Inflammatory macrophage treated with lipopolysaccharide for 1 hour (primary cell): ENCODE data around the gene ZNF618.
A peak's percentile ranks its signal among the peaks of the same experiment; 100 is the strongest.
"Not testable (repeated sequence)": the region's sequence is repeated elsewhere in the genome, so short reads cannot be mapped to it uniquely, and the experiment has no call there.

Experiments
- DNase-seq, 2 donors: peaks; one replicate each; pipeline ENCODE4 v3.0.0-alpha.2; 2020 to 2022

The ZNF618 gene

DNA sequence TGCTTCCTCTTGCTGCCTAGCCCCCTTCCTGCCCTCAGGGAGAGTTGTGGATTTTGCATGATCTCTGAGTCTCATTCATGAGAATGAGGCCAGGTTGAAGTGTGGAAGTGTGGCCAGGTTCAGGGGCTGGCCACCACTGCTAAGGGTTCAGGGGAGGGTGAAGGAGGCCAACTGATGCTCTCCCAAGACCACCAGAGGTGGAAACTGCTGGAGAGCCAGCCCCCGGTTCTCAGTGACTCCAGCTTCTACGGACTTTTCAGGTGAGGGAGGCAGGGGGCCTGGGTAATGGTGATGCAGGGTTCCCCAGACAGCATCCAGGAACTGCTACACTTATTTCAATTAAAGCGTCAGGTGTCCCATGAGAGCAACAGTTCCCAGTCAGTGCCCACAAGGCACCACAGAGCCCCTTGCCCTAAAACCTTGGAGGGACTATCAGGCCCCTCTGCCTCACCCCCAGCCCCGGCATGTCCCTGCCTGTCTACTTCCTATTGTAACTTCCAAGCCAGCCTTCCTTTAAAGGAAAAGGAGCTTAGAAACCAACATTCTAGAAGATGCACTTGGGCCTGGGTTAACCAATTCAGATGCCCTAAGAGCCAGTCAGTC is 151.9 kb downstream of the ZNF618 start:
- DNase-seq = no peak

DNA sequence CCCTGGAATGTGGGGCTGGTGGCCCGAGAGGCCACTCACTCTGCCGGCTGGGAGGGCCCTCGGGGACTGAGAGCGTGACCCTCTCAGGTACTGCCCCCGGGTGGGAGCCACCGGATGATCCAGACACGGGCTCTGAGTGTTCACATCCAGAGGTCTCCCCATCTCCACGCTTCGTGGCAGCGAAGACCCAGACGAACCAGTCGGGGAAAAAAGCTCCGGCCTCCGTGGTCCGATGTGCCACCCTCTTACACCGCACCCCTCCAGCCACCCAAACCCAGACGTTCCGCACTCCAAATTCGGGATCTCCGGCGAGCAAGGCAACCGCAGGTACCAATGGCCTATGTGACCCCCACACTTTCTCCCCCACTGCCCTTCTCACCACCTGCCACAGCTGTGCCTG is 152.5 kb downstream of the ZNF618 start:
- no peak for DNase-seq

DNA sequence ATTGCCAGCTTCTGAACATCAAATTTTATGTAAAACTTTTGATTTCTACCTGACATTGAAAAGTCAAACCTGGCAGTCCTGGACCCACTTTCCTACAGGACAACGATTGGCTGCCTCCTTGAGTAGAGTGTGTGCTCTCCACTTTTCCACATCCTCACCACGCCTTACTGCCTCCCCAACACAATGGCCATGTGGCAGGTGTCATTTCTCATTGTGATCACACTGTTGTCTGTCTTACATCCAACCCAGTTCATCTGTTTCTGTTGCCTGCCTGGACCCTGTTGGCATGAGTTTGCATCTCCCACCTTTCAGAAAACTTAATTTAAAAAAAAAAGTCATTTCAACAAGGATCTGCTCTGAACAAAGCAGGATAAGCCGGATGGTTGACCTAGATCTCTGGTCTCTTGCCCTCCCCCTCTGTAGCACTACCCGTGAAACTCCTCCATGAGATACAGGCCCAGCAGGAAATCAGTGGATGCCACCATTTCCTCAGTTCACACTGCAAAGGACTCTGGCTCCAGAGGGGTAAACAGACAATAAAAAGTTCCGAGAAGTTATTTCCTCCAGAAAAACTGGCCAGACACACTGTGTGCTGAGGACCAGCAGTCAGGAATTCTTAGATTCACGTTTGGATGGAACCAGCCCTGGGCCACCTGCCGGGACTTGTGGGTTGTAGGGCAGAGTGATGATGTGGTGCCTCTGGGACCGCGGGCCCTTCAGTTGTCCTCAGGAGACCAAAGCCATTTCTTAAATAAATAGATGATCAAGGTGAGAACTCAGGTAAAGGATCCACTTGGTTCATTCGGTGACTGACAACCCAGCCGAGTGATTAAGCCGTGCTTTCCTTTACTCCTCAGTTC is 153.4 kb downstream of the ZNF618 start:
- no peak for DNase-seq

DNA sequence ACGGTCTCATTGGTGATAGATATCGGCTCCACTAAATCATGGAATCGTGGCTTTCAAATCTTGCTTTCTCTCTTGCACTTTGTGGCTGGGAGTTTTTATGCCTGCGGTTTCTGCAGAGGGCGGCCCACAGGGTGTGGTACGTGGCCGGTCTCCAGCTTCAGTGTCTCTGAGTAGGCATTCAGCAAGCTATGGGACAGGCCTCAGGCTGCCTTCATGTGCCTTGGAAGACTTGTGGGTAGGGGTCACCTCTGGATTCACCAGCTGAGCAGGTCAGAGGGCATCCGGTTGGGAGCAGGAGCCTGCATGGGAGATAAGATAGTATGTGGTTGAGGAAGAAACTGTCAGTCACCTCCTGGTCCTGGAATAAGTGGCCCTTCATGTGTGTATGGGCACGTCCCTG is 154.3 kb downstream of the ZNF618 start:
- DNase-seq = no peak

DNA sequence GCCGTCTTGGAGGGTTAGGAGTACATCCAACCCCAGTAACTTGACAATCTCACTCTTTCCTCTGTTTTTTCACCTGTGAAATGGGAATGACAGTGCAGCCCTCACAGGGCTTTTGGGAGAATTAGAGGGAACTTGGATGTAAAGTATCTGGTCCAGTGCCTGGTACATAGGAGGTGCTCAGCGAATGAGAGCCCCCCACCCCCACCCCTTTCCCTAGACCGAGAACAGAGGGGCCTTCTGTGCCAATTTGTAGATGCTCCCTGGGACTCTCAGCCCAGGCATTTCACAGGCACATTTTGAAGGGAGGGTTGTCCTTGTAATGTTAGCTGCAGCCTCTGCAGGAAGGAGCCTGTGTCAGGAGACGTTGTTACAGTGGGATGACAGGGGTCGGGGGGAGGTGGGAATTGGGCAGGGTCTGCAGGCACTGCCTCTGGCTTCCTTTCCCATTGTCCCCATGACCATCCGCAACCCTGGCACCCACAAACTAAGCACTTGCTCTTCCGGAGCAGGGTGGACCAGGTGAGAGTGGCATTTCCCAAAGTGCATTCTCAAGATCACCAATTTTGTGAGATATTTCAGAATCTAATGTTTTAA is 155.0 kb downstream of the ZNF618 start:
- no peak for DNase-seq

DNA sequence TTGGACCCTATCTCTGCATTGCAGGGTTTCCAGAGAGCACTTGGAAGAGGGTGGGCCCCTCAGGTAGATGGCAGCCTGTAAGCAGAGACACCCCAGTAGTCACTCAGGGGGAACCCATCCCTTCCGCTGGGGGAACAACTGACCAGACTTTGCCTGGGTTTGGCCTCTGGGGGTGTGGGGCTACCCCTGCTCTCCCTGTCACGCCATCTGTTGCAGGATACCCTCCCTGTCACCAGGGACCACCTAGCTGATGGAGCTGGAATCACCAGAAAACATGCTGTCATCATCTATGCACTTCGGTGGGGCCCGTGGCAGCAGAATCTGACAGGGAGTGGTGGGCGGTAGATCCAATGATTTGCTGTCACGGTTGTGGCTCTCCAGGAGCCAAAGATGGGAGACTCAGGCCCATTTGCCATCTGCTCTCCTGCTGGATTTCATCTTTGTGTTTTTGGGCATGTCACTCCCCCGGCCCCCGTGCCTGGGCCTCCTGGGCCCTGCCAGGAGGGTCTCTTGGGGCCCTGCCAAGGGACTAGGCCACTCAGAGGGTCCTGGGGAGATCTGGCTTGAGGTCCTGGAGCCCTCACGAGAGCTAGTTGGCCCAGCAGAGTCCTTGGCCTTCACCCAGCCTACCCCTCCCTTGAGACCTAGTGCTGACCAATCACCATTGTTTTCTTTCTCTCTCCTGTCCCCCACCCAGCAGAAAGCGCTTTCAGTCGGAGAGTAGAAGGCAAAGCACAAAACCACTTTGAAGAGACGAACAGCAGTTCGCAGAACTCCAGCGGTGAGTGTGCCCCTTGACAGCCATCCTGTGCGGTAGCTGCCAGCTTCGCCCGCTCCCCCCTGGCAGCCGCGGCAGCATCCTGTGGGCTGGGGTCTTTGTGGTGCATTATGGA is 156.1 kb downstream of the ZNF618 start:
- no peak for DNase-seq

DNA sequence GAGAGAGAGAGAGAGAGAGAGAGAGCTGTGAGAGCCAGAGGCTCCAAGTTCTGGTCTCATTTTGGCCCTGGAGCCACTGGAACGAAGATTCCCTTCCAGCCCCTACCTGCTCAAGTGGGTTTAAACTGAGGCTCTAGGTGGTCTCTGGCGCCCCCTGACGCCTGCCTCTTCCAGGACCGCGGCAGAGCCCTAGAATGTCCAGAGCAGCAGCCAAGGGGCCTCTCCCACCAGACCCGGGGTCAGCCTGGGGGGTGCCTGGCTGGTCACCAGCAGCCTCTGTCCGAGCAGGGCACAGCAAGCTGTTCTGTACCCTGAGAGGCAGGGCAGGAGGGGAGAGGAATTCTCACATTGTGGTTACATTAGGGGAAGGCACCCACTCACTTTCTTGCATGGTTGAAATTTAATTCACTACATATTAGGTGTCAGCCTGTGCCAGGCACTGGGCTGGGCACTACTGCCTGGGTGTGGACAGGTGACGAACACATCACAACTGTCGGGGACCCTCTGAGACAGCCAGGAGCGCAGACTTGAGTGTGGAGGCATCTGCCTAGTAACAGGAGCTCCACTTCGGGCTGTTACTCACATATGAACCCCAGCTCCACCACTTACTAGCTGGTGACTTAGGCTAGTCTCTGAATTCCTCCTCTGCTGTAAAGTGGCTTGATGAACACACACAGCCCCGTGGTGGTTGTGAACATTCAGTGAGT is 157.4 kb downstream of the ZNF618 start:
- DNase-seq = peak in 1 of 2 donors; percentile 5

DNA sequence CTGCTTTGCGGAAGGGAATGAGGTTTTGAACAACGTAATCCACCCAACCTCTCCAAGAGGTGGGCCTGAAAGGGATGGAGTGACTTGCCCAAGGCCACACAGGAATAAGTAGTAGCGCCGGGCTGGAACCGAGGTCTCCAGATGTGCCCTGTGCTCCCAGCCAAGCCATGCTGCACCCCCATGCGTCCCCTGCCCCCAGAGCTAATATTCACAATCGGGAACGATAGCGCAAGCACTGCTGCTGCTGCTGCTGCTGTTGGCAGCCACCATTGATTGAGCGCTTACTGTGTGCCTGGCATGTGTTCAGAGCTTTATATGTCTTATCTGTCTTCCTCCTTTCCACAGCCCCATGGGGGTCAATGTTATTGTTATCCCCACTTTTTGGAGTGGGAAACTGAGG is 158.1 kb downstream of the ZNF618 start:
- DNase-seq = no peak

DNA sequence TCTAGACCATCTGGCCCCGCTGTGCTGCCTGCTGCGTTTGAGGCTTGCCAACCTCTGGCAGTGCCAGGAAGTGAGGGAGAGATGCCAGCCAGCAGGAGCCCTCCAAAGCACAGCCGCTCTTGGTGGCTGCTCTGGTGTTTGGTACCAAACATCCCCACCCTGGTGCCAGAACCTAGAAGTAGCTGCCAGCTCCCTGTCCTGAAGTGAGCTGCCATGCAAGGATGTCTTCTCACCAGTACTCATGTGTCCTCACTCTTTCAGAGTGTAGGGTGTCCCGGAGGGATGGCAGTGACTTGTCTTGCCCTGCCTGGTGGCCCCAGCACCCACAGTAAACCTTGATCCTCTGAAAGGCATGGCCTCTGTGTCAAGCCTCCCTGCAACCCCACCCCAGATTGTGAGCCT is 158.6 kb downstream of the ZNF618 start:
- no peak for DNase-seq

DNA sequence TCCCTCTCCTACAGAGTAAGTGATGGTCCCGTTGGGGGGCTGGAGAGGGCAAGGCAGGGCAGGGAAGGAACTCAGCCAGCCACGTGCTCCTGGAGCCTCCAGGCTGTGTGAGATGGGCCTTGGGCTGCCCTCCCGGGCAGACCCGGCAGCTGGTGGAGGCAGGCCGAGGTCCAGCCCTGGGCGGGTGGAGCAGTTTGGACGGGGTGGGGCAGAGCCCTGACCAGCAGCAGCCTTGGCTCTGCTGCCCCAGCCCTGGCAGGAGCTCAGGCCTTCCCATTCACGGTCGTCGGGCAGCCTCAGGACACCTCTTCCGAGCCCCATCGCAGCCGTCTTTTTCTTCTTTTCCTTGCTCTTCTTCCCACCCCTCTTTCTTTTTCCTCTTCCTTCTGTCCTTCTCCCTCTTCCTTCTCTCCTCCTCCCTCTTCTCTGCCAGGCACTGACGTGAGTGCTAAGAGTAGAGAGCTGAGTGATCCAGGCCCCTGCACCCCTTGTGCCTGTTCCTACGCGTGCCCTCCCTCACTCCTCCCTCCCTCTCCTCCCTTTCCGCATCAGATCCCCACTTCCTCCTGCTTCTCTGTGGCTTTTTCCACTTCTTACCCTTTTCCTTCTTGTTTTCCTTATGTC is 159.2 kb downstream of the ZNF618 start:
- DNase-seq = no peak

DNA sequence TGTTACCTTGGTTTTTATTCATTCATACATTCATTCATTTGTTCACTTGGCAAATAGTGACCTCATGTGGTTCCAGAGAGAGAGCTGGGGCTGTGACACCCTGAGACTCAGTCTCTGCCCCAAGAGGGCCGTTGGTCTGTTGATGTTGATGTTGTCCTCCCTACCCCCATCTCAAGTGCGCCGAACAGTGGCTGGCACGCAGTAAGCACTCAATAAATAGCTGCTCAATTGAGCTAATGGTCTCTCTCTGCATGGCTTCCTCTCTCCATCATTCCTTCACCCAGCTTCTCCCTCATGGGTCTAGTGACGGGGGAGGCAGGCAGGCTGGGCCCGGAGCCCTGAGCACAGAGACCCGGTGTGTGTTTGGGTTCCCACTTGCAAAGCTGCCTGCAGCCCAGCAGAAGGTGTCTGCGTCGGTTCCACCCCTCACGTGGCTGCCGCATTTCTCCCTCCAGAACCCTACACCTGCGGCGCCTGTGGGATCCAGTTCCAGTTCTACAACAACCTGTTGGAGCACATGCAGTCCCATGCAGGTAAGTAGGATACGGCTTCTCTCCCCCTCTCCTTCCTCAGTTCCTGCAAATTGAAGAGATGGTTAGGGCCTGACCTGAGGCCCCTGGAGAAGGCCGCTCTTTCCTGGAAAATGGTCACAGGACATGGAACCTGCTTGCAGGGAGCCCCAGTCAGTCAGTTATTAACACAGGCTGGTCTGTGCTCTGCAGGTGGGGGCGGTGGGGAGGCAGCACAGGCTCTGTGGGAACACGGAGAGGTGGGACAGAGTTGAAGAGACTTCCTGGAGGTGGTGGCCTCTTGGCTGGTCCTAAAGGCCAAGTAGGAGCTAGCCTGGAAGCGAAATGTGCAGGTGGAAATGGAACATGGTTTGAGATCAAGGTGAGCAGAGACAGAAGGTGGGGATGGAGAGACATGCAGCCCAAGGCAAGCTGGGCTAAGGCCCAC is 160.0 kb downstream of the ZNF618 start:
- no peak for DNase-seq

DNA sequence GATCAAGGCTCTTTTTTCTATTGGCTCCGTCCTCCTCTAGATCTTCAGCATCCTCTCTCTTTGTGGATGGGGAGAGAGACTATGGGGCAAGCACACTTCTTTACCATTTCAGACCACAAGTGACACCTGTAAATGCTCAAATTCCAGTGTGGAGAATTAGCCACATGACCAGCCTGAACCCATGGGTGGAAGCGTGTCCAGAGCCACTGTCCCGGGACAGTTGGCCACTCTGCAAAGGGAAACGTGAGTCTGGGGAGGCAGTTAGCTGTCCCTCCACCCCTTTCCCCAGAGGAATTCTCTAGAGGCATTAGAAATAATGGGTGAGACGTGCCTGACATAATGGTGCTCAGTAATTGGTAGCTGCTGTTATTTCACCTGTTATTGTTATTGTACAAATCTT is 161.1 kb downstream of the ZNF618 start:
- no peak for DNase-seq

DNA sequence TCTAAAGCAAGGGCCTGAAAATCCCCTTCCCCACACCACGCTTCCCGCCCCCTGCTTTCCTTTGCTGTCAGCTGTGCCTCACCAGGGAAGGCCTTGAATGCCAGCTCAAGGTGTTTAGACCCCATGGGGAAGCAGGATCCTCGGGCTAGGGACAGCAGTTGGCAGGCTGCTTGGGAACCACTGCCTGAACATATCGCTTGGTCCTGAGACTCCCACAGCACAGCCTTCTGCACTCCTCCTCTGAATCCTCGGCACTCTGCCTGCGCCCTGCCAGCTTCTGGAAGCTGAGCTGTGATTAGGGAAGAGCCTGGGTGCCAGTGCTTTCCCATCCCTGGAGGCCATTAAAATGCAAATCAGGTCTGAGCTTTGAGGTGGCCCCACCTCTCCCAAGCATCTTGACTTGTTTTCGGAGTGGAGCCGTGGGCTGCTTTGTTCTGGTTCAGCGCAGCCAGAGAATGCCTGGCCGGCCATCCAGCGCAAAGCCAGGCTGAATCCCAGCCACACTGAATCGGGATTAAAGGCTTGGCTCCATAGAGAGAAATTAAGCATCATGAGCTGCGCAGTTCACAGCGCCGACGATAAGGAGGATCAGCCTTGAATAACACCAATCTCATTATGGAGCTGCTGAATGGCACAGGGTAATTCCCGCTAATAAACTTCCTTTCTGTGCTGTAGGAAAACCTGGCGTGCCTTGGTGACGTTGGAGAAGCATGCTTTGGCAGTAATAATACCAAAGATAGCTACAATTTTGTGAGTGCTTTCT is 162.0 kb downstream of the ZNF618 start:
- no peak for DNase-seq

DNA sequence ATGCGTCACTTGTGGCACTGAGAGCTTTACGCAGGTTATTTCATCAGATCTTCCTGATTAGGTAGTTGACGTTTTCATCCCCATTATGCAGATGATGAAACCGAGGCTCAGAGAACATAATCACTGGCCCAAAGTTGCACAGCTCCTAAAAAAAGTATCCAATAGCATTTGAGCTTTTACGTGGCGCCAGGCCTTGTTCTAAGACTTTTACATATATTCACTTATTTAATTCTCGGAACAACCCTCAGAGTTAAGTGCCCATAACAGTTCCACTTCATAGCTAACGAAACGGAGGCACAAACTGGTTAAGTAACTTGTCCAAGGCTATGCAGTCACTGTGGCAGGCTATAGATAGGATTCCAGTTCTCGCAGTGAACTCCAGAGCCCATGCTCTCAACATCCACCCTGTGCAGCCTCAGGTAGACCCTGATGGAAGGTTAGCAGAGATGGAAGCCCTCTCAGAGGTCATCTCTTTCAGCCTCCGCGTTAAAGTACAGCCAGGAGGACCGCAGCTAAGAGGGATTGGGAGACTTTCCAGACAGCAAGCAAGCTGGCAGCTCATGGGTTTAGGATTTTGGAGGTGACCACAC is 162.7 kb downstream of the ZNF618 start:
- DNase-seq = no peak

DNA sequence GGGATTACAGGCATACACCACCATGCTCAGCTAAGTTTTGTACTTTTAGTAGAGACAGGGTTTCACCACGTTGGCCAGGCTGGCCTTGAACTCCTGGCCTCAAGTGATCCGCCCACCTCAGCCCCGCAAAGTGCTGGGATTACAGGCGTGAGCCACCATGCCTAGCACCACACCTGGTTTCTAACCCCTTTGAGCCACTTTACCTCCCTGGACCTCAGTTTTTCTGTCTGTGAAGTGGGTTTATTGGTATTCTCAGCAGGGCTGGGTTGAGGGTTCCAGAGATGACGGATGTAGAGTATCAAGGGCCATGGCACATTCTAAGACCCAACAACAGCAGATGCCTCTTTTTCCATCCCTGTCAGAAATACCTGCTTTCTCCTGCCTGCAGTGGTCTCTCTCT is 163.4 kb downstream of the ZNF618 start:
- no peak for DNase-seq

DNA sequence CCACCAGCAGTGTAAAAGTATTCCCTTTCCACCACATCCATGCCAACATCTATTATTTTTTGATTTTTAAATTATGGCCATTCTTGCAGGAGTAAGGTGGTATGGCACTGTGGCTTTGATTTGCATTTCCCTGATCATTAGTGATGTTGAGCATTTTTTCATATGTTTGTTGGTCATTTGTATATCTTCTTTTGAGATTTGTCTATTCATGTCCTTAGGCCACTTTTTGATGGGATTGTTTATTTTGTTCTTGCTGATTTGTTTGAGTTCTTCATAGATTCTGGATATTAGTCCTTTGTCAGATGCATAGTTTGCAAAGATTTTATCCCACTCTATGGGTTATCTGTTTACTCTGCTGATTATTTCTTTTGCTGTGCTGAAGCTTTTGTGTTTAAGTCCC is 167.6 kb downstream of the ZNF618 start:
- not testable (repeated sequence) for DNase-seq

DNA sequence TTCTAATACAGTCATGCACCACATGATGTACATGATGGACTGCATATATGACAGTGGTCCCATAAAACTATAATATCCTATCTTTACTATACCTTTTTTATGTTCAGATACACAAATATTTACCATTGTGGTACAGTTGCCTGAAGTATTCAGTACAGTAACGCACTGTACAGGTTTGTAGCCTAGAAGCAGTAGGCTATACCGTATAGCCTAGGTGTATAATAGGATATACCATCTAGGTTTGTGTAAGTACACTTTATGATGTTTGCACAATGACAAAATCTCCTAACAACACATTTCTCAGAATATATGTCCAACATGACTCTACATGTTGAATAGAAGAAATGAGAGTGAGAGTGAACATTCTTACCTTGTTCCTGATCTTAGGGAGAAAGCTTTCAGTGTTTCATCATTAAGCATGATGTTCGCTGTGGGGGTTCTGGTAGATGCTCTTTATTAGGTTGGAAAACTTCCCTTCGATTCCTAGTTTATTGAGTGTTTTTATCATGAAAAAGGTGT is 170.2 kb downstream of the ZNF618 start:
- DNase-seq = no peak

DNA sequence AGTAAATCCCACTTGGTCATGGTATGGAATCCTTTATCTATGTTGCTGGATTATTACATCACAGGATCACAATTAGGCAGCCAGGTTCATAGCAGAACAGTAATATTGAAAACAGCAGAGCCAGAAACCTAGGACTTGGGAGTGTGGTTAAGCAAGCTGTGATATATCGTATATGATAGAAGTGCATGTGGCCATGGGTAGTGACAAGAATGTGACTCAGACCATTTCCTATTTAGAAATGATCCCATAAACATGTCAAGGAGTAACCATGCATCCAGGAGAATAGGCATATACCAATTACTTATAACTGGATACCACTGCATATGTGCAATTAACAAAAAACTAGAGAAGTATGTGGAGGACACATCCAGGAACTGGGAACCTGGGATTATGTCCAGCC is 170.8 kb downstream of the ZNF618 start:
- no peak for DNase-seq

DNA sequence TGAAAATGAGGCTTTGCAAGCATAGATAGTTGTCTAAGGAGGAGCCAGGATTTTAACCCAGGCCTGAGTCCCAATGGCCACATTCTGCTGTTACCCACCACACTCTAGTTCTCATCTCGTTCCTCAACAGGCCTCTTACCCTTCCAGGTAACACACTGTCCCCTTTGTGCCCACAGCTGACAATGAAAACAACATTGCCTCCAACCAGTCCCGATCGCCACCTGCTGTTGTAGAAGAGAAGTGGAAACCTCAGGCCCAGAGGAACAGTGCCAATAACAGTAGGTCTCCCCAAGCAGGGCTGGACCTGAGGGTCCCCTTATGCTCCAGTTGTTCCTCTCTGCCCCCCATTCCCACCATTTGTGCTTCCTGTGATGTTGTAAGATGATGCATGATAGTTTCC is 171.6 kb downstream of the ZNF618 start:
- no peak for DNase-seq
